HEK293 (cell line): ENCODE measurements around the gene IZUMO2.
A peak's percentile ranks its signal among the peaks of the same experiment; 100 is the strongest.

Source experiments
- GLIS2 ChIP-seq: fragments of 450-650 bp; formaldehyde crosslinking; IDR thresholded peaks from 2 replicates; pipeline ENCODE4 v1.5.1; 2016; ENCODE audit warnings: missing biosample characterization, missing genetic modification characterization
- KLF1 ChIP-seq: fragments of 450-650 bp; formaldehyde crosslinking; IDR thresholded peaks from 2 replicates; pipeline ENCODE4 v1.5.1; 2016; ENCODE audit warnings: missing biosample characterization, missing genetic modification characterization
- KLF10 ChIP-seq: fragments of 450-650 bp; IDR thresholded peaks from 2 replicates; pipeline ENCODE4 v1.5.1; 2018; ENCODE audit warnings: missing biosample characterization, mild to moderate bottlenecking, missing genetic modification characterization
- KLF8 ChIP-seq: fragments of 450-650 bp; formaldehyde crosslinking; IDR thresholded peaks from 2 replicates; pipeline ENCODE4 v1.5.1; 2016; ENCODE audit warnings: missing biosample characterization, missing genetic modification characterization
- KLF9 ChIP-seq: fragments of 450-650 bp; formaldehyde crosslinking; IDR thresholded peaks from 2 replicates; pipeline ENCODE4 v1.5.1; 2016; ENCODE audit warnings: missing biosample characterization, missing genetic modification characterization, low read depth
- PRDM6 ChIP-seq: fragments of 450-650 bp; formaldehyde crosslinking; IDR thresholded peaks from 2 replicates; pipeline ENCODE4 v1.5.1; 2017; ENCODE audit warnings: missing biosample characterization, missing genetic modification characterization
- REST ChIP-seq: fragments of 450-650 bp; formaldehyde crosslinking; IDR thresholded peaks from 2 replicates; pipeline ENCODE4 v1.5.1; 2016; ENCODE audit warnings: missing biosample characterization, missing genetic modification characterization
- SP2 ChIP-seq: fragments of 450-650 bp; formaldehyde crosslinking; IDR thresholded peaks from 2 replicates; pipeline ENCODE4 v1.5.1; 2016; ENCODE audit warnings: missing biosample characterization, missing genetic modification characterization
- SP3 ChIP-seq: fragments of 450-650 bp; formaldehyde crosslinking; IDR thresholded peaks from 2 replicates; pipeline ENCODE4 v1.5.1; 2016; ENCODE audit warnings: missing biosample characterization, missing genetic modification characterization
- YY1 ChIP-seq: fragments of 450-650 bp; formaldehyde crosslinking; IDR thresholded peaks from 2 replicates; pipeline ENCODE4 v1.5.1; 2018; ENCODE audit warnings: missing biosample characterization, missing genetic modification characterization
- ZBTB49 ChIP-seq: fragments of 450-650 bp; formaldehyde crosslinking; IDR thresholded peaks from 2 replicates; pipeline ENCODE4 v1.5.1; 2016; ENCODE audit warnings: missing biosample characterization, missing genetic modification characterization, low read depth
- ZBTB8A ChIP-seq: fragments of 450-650 bp; formaldehyde crosslinking; IDR thresholded peaks from 2 replicates; pipeline ENCODE4 v1.5.1; 2016; ENCODE audit warnings: missing biosample characterization, missing genetic modification characterization
- ZFHX2 ChIP-seq: fragments of 450-650 bp; formaldehyde crosslinking; conservative IDR thresholded peaks from 2 replicates; pipeline ENCODE4 v1.5.1; 2016; ENCODE audit warnings: missing biosample characterization, missing genetic modification characterization
- ZNF10 ChIP-seq: fragments of 450-650 bp; formaldehyde crosslinking; IDR thresholded peaks from 2 replicates; pipeline ENCODE4 v1.5.1; 2017; ENCODE audit warnings: missing biosample characterization, missing genetic modification characterization
- ZNF16 ChIP-seq: fragments of 450-650 bp; formaldehyde crosslinking; IDR thresholded peaks from 2 replicates; pipeline ENCODE4 v1.5.1; 2016; ENCODE audit warnings: low read depth, missing biosample characterization, missing genetic modification characterization
- ZNF221 ChIP-seq: fragments of 450-650 bp; formaldehyde crosslinking; IDR thresholded peaks from 2 replicates; pipeline ENCODE4 v1.5.1; 2017; ENCODE audit warnings: missing biosample characterization, missing genetic modification characterization, borderline replicate concordance
- ZNF26 ChIP-seq: fragments of 450-650 bp; formaldehyde crosslinking; IDR thresholded peaks from 2 replicates; pipeline ENCODE4 v1.5.1; 2016; ENCODE audit warnings: missing biosample characterization, missing genetic modification characterization
- ZNF302 ChIP-seq: fragments of 450-650 bp; formaldehyde crosslinking; IDR thresholded peaks from 2 replicates; pipeline ENCODE4 v1.5.1; 2016; ENCODE audit warnings: missing biosample characterization, missing genetic modification characterization, low read depth
- ZNF37A ChIP-seq: fragments of 450-650 bp; IDR thresholded peaks from 2 replicates; pipeline ENCODE4 v1.5.1; 2018; ENCODE audit warnings: missing biosample characterization, missing genetic modification characterization
- ZNF398 ChIP-seq: fragments of 450-650 bp; formaldehyde crosslinking; IDR thresholded peaks from 2 replicates; pipeline ENCODE4 v1.5.1; 2017; ENCODE audit warnings: missing biosample characterization, missing genetic modification characterization
- ZNF423 ChIP-seq: fragments of 450-650 bp; formaldehyde crosslinking; IDR thresholded peaks from 2 replicates; pipeline ENCODE4 v1.5.1; 2016; ENCODE audit warnings: missing biosample characterization, missing genetic modification characterization
- ZNF621 ChIP-seq: fragments of 450-650 bp; formaldehyde crosslinking; IDR thresholded peaks from 2 replicates; pipeline ENCODE4 v1.5.1; 2017; ENCODE audit warnings: missing biosample characterization, missing genetic modification characterization
- ZNF654 ChIP-seq: fragments of 450-650 bp; formaldehyde crosslinking; IDR thresholded peaks from 2 replicates; pipeline ENCODE4 v1.5.1; 2016; ENCODE audit warnings: low read depth, missing biosample characterization, missing genetic modification characterization
- ZNF692 ChIP-seq: fragments of 450-650 bp; formaldehyde crosslinking; IDR thresholded peaks from 2 replicates; pipeline ENCODE4 v1.5.1; 2016; ENCODE audit warnings: missing biosample characterization, missing genetic modification characterization

Gene IZUMO2

GRCh38 chr19:50203281-50204080 lies 40.4 kb upstream of the IZUMO2 start, which contains the start of gene MYH14 (continued):
- TF ChIP-seq ZNF654 (tag by site-specific recombination) (no peak), ZNF398 (tag by site-specific recombination) (peak; percentile 28), KLF10 (tag by site-specific recombination) (0 out of 2 replicates have a peak, but pooled peaks have one; percentile 37), ZNF26 (no peak), SP2 (peak; percentile 98), ZNF692 (tag by site-specific recombination) (0 out of 2 replicates have a peak, but pooled peaks have one; percentile 53), PRDM6 (tag by site-specific recombination) (no peak), YY1 (tag by site-specific recombination) (no peak), GLIS2 (tag by site-specific recombination) (peak; percentile 60; the same call in 1 of the 2 replicates), ZNF423 (tag by site-specific recombination) (no peak), ZNF10 (tag by site-specific recombination) (no peak), ZNF221 (tag by site-specific recombination) (no peak), ZBTB49 (tag by site-specific recombination) (no peak), KLF9 (peak; percentile 81), ZNF621 (no peak), ZFHX2 (tag by site-specific recombination) (peak; percentile 21), SP3 (tag by site-specific recombination) (peak; percentile 93), ZNF37A (no peak), ZNF16 (no peak), ZNF302 (tag by site-specific recombination) (no peak), ZBTB8A (tag by site-specific recombination) (no peak), REST (tag by site-specific recombination) (no peak), KLF1 (no peak), KLF8 (tag by site-specific recombination) (peak; percentile 48; the same call in 1 of the 2 replicates)
